ENCODE data around the gene QSOX2.

QSOX2 gene

DNA sequence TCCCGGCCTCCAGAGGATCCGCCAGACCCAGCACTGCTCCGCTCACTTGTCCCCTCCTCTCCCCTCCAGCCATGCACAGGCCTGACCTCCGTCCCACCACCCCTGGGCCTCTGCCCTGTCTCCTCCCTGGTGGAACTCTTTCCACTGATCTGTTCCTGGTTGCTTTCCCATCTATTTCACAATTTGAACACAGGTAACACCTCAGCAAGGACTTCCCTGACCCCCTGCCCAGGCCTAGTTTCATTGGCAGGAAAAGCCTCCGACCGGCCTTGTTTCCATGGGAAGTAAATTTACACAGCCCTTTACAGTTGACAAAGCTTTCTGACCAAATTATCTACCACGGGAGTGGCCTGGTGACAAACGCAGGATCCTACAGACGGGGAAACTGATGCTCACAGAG lies 14.8 kb downstream of the QSOX2 start:
- DNase-seq (ENCODE audit: extremely low read depth, low read depth): no peak
- TF ChIP-seq, protein P1, sequence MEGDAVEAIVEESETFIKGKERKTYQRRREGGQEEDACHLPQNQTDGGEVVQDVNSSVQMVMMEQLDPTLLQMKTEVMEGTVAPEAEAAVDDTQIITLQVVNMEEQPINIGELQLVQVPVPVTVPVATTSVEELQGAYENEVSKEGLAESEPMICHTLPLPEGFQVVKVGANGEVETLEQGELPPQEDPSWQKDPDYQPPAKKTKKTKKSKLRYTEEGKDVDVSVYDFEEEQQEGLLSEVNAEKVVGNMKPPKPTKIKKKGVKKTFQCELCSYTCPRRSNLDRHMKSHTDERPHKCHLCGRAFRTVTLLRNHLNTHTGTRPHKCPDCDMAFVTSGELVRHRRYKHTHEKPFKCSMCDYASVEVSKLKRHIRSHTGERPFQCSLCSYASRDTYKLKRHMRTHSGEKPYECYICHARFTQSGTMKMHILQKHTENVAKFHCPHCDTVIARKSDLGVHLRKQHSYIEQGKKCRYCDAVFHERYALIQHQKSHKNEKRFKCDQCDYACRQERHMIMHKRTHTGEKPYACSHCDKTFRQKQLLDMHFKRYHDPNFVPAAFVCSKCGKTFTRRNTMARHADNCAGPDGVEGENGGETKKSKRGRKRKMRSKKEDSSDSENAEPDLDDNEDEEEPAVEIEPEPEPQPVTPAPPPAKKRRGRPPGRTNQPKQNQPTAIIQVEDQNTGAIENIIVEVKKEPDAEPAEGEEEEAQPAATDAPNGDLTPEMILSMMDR (IDR thresholded peaks at IDR 0.05; ENCODE audit: low read depth, low read length, missing control alignments): no peak
- H3K4me3 ChIP-seq (replicated peaks; ENCODE audit: low read depth, low read length): no peak overlapping the region

DNA sequence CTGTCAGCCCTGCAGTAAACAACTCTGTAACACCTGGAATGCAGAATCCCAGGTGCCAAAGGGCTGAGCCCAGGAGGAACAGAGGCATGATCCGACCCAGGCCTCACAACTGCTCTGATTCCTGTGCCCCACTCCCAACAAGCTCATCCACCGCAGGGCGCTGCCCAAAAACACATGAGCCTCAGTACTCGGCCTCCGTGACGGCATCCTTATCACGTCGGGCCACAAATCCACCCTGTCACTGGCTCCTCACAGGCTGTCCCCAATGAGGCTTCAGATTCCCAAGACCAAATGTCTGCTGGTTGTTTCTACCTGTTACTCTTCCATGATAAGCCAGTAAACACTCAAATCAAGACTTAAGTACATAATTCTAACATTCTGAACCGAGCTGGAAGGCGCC lies 15.2 kb downstream of the QSOX2 start:
- no peak for DNase-seq (ENCODE audit: extremely low read depth, low read depth)
- H3K4me3 ChIP-seq (replicated peaks; ENCODE audit: low read depth, low read length): no peak overlapping the region

DNA sequence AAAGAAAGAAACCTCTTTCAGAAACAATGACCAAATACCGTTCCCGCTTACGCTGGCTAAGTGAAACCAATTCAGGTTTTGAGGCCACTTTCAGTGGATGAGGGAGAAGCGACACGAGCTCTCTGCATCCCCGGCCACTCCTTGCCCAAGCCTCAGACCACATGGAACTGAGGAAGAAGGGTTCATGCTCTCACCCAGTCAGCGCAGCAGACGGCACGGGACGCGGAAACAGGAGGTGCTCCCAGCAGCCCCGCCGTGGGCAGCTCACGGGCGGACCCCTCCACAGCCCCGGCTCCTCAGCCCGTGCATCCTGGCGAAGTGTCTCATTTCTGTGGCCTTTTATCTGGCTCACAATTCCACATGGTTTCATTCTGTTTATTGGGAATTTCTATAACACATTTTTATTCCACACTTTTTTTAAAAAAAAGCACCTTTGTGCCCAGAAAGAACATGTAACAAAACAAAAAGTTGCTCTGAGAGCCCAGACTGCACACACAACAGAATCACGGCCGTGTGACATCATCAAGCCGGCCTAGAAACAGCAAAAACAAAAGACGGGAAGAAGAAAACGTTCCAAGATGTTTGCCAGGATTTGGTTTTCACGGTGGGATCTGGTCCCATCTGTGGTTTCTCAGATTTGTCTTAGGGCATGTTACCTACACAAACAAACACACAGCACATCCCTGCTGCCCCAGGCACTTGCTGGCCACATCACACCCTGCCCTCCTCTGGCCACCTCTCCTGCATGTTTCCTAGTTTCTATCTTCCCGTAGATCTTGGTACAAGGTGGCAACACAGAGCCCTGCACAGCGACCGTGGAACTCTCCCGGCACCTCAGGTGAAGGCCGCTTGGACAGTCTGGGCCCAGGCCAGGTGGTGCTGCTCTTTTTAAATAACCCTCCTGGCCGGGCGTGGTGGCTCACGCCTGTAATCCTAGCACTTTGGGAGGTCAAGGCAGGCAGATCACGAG lies 16.2 kb downstream of the QSOX2 start:
- H3K4me3 ChIP-seq (replicated peaks; ENCODE audit: low read depth, low read length): no peak overlapping the region
- TF ChIP-seq, protein P1 (IDR thresholded peaks at IDR 0.05; ENCODE audit: low read depth, low read length, missing control alignments): no peak
- DNase-seq (ENCODE audit: extremely low read depth, low read depth): no peak

More for the DNA sequence above, 15.2 kb downstream of the QSOX2 start:
- TF ChIP-seq, protein P1 (IDR thresholded peaks at IDR 0.05; ENCODE audit: low read depth, low read length, missing control alignments): no peak

DNA sequence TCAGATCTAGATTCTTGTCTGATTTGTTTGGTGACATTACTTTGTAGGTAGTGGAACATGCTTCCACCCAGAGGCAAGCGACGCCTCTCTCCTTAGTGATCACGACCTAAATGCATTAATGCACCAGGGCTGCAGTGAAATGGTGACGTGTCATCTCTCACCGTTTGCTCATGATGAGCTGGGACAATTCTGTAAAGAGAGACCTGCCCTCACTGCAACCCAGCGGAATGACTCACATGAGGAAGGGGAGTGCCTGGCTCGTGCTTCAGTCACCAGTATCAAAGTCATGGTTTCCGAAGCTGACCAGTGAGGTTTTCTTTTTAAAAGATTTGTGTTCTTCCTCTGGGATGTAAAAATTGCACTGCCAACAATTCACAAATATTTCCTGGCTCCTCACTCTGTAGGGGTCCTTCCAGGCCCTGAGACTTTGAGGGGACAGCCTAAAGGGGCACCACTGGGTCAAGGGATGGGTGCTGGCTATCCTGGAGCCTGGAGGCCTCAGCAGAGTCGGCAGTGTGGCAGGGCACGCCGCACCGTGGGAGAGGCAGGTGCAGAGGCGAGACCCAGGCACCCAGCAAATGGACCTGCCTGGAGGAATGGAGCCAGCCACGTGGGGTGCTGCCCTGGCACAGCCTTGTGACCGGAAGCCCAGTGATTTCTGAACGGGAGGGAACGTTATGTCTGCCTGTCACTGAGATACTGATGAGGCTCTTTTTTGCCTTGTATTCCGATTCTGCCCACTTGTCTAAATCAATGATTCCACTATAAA lies 17.3 kb downstream of the QSOX2 start:
- no peak for DNase-seq (ENCODE audit: extremely low read depth, low read depth)

DNA sequence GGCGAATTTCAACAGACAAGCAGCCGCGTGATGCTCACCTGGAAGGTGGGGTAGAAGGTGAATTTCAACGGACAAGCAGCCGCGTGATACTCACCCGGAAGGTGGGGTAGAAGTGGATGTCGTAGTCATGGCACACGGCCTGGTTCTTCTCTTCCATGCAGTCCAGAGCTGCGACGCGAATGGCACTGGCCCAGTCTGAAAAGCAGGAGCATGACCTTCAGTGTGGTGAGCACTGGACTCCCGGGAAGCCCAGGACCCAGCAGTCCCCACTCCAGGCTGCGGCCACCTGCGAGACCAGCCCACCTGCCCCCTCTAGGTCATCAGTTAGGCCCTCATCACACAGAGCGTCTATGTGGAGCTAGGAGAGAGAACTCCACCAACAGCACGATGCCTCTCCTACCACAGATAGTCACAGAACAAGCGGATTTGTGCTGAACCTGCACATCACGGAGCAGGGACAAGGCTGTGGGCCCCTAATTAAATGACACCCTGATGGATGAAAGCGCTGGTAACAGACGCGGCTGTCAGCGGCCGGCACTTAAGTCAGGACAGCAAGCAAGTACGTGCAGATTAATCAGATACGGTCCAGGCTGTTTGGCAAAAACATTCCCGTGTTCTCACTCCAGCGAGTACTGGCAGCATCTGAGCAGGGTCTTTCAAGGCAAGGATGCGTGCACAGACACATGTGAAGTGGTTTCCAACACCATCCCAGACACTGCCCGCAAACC lies 18.8 kb downstream of the QSOX2 start:
- H3K4me3 ChIP-seq (replicated peaks; ENCODE audit: low read depth, low read length): no peak overlapping the region
- TF ChIP-seq, protein P1 (IDR thresholded peaks at IDR 0.05; ENCODE audit: low read depth, low read length, missing control alignments): no peak
- no peak for DNase-seq (ENCODE audit: extremely low read depth, low read depth)

More for the DNA sequence above, 17.3 kb downstream of the QSOX2 start:
- H3K4me3 ChIP-seq (replicated peaks; ENCODE audit: low read depth, low read length): no peak overlapping the region
- TF ChIP-seq, protein P1 (IDR thresholded peaks at IDR 0.05; ENCODE audit: low read depth, low read length, missing control alignments): no peak

Data from HFF-Myc (cell line).